ENCODE measurements around the gene RNF220.
"Not testable (repeated sequence)": the region's sequence is repeated elsewhere in the genome, so short reads cannot be mapped to it uniquely, and the experiment has no call there.

The RNF220 gene

DNA sequence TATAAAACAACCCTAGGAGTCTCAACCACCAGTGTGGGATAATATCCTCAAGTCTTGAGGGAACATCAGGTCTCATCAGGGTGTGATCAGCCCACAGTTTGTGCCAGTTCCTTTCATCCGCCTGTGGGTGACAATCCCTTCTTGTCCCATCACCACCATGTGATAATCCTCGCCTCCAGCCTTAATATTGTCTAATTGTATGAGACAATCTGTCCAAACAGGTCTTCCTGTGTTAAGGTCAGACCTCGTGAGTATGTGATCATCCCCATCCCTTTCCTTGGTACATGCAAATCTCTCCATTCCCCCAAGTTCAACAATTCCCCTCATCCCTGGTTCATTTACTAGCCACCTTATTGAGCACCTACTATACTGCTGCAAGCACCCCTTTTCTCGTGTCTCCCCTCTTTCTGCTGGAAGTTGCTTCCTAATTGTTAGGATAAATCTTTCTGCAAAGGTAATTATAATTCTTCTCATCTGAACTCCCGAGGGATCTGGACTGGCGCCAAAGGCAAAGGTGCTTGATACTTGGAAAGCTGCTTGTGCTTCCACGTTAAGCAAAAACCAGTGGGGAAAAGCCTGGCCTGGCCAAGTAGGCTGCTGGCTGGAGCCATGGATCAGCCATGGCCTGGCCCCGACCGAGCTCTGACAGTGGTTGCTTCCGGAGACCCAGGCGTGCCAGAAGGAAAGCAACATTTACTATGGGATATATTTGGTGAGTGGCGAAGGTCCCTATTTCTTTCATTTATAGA lies 92.5 kb downstream of the RNF220 start:
- DNase-seq, result no peak

DNA sequence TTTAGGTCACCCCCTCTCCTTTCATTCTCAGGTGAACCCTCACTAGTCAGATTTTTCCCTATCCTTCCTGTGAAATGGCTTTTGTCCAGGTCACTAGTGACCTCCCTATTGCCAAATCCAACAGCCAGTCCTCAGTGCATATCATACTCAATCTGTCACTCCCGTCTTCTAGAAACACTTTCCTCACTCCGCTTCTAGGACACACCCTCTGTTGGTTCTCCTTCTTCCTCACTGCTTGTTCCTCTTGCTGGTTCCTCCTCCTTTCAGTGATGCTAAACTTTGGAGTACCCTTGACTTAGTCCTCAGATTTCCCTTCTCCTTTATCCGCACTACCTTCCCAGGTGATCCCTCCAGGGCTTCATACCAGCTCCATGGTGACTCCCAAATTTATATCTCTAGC lies 94.3 kb downstream of the RNF220 start:
- no peak for DNase-seq

DNA sequence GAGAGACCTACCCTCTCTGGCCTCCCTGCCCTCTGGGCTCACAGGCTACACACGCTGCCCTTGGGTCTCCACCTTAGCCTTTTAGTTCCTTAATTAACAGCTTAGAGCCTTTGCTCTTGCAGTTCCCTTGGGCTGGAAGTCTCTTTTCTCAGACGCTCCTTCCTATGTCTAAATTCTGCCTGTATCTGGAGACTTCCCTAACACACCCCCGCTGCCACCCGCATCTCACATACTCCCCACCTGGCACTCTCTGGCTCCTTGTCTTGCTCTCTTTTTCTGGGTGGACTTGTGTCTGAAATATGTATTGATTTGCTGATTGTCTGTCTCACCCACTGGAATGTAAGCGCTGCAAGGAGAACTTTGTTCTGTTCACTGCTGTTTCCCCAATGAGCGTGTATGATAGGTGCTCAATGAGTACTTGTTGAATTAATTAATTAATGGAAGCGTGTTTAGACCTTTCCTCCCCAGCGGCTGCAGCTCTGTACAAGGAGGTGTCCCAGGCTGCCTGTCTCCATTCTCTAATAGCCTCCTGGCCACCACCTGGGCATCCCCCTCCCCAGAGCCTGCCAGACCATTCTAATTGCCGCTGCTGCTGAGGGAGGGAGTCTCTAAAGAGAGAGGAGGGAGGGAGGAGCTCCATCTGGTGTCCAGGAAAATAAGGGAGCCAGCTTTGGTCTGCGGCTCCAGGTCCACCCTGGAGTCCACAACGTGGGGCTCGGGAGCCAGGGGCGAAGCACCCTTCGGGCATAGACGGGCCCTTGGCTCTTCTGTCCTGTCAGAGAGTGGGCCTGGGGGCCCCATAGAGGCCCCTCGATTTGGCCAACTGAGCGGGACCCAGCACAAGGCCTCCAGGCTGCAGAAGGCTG lies 95.4 kb downstream of the RNF220 start:
- no peak for DNase-seq

DNA sequence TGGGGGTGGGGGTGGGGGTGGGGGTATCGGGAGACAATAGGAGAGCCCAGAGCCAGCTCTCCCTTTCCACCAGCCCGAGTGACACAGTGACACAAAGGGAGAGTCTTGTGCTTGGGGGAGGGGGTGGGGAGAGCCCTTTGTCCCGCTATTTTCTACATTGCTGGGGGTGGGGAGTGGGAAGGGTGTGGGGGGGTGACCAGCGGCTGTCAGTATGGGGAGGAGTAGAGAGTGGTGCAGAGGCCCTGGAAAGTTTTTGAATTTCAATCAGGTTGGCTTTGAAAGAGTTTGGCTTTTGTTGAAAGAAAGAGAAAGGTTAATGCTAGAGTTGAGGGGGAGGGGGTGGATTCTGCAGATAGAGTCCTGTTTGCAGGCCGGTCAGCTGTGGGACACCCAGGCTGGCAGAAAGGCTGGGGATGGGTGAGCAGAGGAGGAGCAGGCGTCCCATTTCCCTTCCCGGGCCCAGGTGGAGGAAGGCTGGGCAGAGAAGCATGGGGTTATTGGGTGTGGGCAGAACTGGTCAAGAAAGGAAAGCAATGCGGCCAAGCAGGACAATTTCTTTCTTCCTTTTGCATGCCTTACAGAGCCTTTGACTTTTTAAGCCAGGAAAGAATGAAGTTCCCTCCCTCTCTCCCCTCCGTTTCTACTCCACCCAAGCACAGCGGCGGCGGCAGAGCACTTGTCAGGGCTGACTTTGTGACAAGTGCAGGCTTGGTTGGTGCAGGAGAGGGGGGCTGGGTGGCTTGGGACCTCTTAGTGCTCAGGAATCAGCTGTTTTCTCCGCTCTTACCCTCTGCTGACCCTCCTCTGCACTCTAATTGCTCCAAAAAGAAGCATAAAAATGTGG lies 96.2 kb downstream of the RNF220 start:
- no peak for DNase-seq

DNA sequence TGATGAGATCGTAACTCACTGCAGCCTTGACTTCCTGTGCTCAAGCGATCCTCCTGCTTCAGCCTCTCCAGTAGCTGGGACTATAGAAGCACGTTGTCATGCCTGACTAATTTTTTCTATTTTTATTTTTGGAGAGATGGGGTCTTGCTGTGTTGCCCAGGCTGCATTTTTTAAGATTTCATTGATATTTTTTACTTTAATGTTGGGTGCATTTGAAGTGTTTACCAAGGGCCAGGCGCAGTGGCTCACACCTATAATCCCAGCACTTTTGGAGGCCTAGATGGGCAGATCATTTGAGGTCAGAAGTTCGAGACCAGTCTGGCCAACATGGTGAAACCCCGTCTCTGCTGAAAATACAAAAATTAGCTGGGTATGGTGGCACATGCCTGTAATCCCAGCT lies 97.8 kb downstream of the RNF220 start:
- DNase-seq, result not testable (repeated sequence)

DNA sequence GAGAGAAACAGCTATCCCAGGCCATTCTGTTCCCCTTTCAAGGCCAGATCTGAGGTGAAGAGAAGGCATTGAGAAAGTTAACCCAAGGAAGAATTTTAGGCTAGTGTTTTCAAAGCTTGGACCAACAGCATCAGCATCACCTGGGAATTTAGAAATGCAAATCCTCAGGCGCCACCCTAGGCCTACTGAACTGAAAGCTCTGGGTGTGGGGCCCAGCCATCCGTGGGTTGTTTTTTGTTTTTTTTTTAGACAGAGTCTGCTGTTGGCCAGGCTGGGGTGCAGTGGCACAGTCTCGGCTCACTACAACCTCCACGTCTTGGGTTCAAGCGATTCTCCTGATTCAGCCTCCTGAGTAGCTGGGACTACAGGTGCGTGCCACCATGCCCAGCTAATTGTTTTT lies 98.6 kb downstream of the RNF220 start:
- no peak for DNase-seq

DNA sequence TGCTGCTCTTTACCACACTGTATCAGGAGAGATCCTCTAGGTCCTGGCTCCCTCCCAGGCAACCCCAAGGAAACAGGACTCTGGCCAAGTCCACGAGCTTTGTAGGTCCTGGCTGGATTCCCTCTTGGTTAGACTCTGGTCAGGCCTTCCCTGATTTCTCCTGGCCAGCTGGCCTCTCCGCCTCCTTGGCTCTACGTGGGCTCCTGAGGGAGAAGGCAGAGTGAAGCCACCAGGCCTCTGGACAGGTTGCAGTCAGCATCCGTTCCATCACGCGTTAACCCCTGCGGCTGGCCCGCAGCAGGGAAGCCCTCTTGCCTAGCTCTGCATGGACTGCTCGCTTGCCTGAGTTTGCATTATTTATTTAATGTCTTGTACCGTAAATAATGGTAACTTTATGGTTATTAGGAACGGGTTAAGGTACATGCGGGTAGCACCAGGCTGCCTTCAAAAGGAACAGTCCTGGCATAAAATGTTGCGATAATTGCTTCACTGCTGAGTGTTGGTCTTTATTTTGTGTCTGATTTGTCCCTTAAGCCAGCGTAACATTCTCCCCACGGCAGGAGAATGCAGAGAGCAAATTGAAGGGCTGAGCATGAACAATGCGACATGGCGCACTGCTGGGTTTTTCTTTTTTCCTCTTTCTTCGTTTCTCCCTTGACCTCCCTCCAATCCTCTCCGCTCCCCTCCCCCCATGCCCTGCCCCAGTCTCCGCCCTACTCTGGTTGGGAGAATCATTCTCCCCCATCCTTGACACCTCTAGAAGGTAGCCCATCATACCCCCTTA lies 100.3 kb downstream of the RNF220 start:
- DNase-seq, result no peak

DNA sequence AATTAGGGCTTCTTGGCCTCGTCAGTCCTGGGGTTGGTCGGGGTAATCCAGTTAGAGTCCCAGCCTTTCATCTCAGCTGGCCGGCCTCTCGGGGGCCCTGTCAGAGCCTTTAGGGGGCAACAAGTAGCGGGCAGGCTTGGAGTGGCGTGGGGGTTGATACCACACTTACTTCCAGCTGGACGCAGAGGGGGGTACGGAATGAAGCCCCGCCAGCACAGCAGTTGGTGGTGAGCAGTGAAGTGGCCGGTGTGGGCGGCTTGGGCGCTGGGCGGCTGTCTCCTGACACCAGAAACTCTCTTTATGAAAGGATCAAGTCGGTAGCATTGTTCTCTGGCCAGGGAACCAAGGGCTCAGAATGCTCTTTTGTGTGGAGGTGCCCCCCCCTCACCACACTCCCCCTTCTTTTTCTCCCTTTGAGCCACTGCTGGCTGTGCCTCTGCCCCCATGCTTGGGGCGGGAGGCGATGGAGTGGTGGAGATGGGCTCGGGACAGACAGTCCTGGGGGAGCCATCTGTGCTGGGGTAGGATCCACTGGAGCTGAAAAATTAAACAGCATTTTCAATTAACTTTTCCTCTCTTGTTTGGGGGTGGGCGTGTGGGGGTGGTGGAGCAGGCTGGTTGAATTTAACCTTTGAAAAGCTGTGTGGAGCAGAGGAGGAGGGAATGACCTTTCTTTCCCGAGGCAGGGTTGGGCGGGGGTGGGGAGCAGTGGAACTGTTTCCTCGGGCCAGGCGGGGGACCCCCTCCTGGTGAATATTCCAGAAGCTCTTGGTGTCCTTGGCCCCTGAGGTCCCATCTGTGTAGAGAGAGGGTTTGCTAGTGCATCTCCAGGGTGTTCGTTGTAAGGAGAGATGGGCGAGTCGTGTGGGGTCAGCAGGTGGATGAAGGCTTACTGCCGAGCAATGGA lies 102.7 kb downstream of the RNF220 start:
- no peak for DNase-seq

DNA sequence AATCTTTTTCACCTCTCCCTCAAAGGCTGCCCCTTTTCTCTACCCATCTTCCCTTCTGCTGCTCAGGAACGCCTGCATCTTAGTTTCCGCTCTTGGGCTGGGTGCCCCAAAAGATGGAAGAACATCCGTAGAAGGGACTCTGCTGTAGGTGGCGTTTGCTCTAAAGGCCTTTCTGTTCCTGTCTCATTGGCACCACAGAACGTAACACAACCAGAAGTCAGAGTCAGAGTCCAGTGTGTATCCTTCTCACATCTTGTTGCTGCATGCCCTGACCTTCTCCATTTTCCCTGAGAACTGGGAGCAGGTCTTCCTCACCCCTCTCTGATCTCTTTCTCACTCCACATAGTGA lies 103.3 kb downstream of the RNF220 start:
- DNase-seq, result no peak

DNA sequence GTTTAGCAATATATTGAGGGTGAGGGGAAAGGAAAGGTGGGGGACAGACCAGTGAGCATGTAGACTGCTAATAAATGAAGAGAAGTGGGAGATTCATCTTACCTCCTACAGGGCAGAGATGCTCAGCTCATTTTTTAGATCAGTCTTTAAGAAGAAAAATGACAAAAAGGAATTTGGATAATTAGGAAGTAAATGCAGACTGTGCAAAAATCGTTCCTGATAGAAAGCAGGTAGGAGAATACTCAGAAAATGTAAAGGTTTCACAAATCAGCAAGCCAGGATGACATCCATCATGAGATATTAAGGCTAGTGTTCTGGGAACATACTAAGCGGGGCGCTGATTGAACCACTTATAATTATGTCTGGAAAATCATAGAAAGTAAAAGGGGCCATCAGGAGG lies 106.3 kb downstream of the RNF220 start:
- DNase-seq, result no peak

DNA sequence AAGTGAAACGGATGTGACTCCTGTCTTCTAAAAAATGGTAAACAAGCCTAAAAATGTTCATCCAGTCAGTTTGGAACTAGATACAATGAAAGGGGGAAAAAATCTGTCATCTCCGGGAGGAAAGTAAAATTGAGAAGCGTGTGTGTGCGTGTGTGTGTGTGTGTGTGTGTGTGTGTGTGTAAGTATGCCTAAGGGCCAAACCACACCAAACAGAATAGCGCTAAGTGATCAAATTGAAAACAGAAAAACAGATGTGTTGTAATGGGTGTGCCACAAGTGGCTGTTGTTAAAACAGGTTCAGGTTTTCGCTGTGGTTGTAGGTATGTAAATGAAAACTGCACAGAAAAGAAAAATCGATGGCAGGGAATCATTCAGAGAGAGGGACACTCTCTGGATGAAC lies 106.7 kb downstream of the RNF220 start:
- no peak for DNase-seq

DNA sequence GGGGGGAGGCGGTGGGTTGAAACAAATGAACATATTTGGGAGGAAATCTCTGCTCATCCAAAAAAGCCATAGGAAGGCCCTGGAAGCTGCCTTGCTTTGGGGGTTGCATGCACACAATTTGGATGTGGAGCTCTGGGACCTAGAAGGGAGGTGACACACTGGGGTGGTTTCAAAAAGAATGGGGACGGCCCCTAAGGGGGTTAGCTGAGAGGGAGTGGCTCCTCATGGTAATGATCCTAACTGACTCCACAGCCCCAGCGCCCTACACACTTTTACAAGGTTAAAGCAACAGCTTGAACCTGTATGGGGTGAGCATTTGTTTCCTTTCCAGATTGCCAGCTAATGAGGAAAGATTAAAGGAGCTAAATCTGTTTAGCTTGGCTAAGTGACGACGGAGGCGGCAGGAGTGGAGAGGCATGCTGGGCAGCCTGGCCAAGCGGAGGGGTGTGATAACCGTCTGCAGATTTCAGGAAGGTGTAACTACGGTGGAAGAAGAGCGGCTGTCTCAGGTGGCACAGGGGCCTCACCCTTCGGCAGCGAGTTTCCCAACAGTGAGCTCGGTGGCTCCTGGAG lies 107.3 kb downstream of the RNF220 start:
- DNase-seq, result no peak

DNA sequence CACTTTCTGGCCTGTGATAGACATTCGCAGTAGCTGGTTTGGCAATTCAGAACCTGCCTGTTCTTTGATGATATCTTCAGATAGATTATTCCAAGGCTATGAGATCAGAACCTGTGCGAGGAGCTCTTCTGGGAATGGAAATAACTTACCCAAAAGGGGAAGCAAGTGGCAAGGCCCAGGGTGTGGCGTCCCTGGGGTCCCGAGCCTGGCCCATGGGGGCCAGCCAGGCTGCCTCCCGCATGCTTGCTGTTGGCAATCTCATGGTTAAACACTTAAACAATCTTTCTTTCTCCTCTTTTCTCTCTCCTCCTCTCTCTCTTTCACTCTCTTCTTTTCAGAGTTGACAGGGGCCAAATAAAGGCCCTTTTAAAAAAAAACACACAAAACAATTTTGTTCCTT lies 108.1 kb downstream of the RNF220 start:
- no peak for DNase-seq

DNA sequence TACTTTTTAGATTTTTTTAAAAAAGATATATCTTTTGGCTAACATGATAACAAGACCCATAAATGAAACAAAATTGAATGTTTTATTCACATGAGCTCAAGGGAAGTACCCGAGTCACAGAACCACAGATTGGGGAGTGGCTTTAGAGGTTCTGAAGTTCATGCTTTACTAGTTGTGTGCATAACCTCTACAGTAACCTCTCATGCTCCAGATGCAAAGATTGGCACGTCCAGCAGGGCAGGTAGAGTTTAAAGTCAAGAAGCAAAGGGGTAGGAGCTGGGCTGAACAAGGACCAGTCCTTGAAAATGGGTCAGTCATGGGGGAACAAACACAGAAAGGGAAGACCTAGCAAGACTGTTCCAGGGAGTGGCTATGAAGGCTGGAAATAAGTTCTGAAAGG lies 109.6 kb downstream of the RNF220 start:
- DNase-seq, result no peak

DNA sequence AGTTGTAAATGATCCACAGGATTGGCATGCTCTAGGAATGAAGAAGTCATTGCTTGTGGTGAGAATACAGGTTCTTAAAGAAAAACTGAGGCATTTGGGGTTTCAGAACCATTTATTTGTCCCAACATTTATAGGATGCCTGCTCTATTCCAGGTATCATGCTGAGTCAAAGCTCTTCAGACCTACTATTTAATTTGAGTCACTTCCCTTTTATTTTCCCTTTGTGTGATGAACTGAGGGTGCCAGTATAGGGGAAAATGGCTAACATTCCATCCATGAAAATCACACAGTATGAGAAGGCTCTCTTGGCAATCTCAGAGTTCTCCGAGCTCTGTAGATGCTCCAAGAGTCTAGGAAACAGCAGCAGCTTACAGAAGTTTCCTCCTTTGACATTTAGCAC lies 110.4 kb downstream of the RNF220 start:
- no peak for DNase-seq

DNA sequence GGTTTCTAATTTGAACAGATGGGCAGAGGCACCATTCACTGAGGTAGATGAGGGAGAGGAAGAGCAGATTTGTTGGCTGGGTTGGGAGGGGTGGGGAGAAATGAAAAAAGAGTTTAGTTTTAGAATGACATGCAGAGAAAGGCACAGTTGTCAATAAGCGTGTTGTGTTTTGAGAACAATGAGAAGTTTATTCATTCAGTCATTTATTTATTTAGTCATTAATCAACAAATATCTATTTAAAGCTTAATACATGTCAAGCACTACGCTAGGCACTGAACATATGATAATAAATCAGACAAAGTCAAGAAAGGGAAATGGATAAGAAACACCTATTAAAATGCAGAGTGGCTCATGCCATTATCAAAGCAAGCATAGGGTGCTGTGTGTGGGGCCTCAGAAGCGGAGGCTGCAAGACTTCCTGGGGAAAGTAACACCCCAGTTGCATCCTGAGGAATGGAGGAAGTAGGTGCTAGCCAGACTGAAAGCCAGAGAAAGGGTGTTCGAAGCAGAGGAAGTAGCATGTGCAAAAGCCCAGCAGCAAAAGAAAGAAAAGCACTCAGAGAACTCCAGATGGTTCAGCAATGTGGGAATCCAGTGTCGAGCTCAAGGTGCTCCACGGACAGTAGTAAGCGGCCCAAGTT lies 114.1 kb downstream of the RNF220 start:
- no peak for DNase-seq

DNA sequence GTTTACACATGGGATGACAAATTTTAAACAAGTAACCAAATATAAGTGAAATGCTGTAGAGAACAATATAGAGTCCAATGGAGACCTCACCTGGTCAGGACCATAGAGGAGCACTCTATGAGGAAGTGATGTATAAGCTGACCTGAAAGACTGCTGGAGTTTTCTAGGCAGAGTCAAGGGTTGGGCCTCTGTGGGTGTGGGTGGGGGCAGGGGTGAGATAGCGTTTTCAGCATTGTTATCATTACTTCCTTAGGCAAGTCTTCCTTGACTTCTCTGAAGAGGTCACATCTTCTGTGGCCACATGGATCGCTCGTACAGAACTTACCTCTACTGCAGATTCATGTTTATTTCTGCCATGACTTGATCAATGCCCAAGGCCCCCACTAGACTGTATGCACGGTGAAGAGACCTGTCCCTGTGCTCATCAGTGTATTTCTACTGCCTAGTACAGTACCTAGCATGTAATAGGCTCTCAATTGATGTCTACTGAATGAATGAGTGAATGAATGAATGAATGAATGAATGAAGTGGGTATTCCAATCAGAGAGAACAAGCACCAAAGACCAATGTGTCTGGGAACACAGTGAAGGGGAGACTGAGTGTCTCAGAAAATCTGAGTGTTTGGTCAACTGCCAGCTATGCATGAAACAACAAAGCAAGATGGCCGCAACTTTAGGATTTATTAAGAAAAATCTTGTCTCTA lies 116.5 kb downstream of the RNF220 start:
- no peak for DNase-seq

DNA sequence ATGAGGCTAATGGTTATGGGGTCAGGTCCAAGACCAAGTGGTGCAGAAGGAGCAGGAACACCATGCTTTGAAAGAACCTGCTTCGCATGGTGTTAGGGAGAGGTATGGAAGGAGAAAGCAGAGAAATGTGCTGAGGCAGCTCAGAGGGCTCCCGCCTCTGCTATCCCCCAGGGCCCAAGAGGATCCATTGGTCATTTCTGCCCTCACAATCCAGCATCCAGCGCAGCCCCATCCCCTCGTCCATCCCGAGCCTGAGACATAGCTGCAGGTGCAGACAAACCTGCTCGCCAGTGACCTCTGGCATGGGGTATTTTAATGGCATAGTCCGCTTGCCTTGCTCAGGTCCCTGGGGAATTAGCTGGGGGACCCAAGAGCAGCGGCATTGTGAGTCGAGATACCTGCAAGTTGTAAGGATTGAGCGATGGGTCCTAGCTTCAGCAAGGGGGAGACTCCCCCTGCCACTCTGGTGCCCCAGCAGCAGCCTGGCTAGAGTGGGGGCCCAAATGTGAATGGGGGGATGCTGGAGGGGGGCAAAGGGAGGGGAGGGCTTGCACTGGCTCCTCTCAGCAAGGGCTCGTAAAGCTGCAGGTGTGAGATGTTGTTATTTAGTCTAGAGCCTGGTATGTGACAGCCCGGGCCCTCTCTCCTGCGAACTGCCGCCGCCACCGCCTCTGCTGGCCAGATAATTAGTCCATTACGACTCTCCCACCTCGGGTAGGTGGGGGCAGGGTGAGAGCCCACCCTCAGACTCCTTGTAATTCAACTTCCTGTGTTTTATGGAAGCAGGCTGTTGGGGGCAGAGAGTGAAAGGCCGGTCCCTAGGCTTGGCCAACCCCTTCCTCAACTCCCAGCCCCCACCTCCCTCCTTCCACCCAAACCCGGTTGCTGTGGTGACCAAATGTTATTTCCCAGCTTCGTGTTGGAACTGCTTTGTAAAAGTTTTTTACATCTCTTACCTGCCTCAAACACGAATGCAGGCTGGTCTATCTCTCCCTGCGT lies 118.8 kb downstream of the RNF220 start:
- no peak for DNase-seq
